Left renal cortex interstitium (tissue), 4 donors: Measurements from ENCODE around the gene KRTAP10-1. TPM values are rescaled to one million over a fixed set of nuclear protein-coding genes. Genes with fewer than 3 reads are reported as not detected.

ENCODE experiments used
- DNase-seq, 4 donors: peaks; one replicate each; pipeline ENCODE4 v3.0.0-alpha.2; 2013; ENCODE audit warnings: low read depth in 4 of 4, low spot score in 2 of 4, missing footprints in 1 of 4
- polyA plus RNA-seq, 4 donors: library from polyadenylated mRNA; unstranded; fragments of 120-200 nt; gene quantifications; one replicate each; pipeline ENCODE4 v1.2.1, GENCODE V29; 2013; ENCODE audit not compliant: insufficient read length in 4 of 4

Gene KRTAP10-1
- polyA plus RNA-seq, 4 donors, result not detected

- DNase-seq, result no peak
These were observed 20.4 kb downstream of the KRTAP10-1 start for GRCh38 chr21:44519346-44520325.

- no peak for DNase-seq
These were observed 21.3 kb downstream of the KRTAP10-1 start for GRCh38 chr21:44518686-44519085.

GRCh38 chr21:44517175-44517899 is 22.7 kb downstream of the KRTAP10-1 start:
- DNase-seq, result no peak

- DNase-seq, result no peak
These were observed 23.2 kb downstream of the KRTAP10-1 start for GRCh38 chr21:44516828-44517174.

GRCh38 chr21:44516342-44516741 is 23.7 kb downstream of the KRTAP10-1 start:
- no peak for DNase-seq

GRCh38 chr21:44515359-44516165 is 24.4 kb downstream of the KRTAP10-1 start:
- DNase-seq, result no peak

- no peak for DNase-seq
These were observed 25.1 kb downstream of the KRTAP10-1 start for GRCh38 chr21:44514746-44515358.

- no peak for DNase-seq
These were observed 25.8 kb downstream of the KRTAP10-1 start for GRCh38 chr21:44514218-44514520.

GRCh38 chr21:44513389-44514217 is 26.4 kb downstream of the KRTAP10-1 start:
- no peak for DNase-seq

- DNase-seq, result no peak
These were observed 27.3 kb downstream of the KRTAP10-1 start for GRCh38 chr21:44512496-44513388.

GRCh38 chr21:44511938-44512275 is 28.1 kb downstream of the KRTAP10-1 start:
- no peak for DNase-seq

GRCh38 chr21:44511219-44511937 is 28.6 kb downstream of the KRTAP10-1 start:
- DNase-seq, result no peak

GRCh38 chr21:44510508-44511218 is 29.3 kb downstream of the KRTAP10-1 start:
- DNase-seq, result peak in 3 of 4 donors; percentile 15 to 57 (median 32)

- DNase-seq, result no peak
These were observed 29.9 kb downstream of the KRTAP10-1 start for GRCh38 chr21:44510109-44510507.

GRCh38 chr21:44509539-44509938 is 30.5 kb downstream of the KRTAP10-1 start:
- DNase-seq, result no peak

- DNase-seq, result no peak
These were observed 31.1 kb downstream of the KRTAP10-1 start for GRCh38 chr21:44508711-44509445.

GRCh38 chr21:44508426-44508710 is 31.6 kb downstream of the KRTAP10-1 start:
- DNase-seq, result no peak
